ENCODE results near the gene TPX2.
A peak's percentile ranks its signal among the peaks of the same experiment; 100 is the strongest.
"Not testable (repeated sequence)": the region's sequence is repeated elsewhere in the genome, so short reads cannot be mapped to it uniquely, and the experiment has no call there.

Gene TPX2

DNA sequence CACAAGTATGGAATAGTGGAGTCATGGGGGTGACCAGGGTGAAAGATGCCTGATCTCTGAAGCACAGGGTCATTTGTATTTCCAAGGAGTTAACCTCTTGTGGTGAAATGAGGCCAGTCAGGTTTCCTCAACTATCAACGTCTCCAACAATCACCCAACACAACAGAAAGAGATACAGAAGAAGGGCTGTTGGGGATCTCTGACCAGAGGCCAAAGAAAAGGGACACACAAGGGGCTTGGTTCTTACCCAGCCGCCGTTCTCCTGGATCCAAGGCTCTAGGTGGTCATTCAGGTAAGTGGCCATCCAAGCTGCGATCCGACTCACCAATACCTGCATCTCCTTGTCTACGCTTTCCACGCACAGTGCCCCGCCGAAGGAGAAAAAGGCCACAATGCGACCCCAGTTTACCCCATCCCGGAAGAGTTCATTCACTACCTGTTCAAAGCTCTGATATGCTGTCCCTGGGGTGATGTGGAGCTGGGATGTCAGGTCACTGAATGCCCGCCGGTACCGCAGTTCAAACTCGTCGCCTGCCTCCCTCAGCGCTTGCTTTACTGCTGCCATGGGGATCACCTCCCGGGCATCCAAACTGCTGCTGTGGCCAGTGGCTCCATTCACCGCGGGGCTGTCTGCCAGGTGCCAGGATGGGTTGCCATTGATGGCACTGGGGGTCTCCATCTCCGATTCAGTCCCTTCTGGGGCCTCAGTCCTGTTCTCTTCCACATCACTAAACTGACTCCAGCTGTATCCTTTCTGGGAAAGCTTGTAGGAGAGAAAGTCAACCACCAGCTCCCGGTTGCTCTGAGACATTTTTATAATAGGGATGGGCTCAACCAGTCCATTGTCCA, 17.5 kb upstream of the TPX2 start:
- DNase-seq: peak; percentile 69

DNA sequence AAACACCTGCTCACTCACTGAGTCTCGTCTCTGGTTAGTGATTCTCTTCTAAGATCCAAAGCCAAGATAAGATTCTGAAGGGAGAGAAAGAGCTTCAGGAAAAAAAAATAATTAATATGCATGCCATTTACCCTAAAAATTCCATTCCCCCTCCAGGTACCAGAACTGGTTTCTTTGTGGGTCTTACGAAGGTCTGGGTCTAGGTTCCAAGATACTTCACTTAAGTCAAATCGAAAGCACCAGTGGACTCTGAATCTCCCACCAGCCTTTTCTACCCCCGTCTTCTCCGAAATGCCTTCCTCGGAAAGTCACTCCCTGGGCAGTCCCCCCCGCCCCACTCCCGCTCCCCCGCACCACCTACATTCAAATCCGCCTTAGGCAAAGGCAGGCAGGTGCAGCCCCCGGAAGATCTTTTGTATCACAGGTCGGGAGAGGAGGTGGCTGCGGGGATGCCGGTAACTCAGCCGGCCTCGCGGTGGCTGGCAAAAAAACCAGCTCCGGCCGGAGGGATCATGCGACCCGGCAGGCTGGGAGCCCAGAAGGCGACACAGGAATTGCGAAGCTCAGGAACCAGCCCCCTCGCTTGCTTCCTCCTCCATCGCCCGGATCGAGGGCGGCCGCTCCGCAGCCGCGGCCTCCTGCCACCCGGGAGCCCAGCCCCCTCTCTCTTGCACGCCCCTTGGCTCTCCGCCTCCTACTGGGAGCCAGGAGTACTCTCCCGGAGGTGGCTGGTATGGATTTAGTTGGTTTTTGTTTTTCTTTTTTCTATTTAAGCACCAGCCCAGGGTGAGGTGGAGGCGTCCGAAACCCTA, 16.6 kb upstream of the TPX2 start, which contains the start of gene BCL2L1:
Gene BCL2L1 (minus strand): TSS at position 612 of the 812 bp plus-strand sequence. CDS start 650 bp downstream, outside the sequence.
- peak; percentile 86 for DNase-seq

DNA sequence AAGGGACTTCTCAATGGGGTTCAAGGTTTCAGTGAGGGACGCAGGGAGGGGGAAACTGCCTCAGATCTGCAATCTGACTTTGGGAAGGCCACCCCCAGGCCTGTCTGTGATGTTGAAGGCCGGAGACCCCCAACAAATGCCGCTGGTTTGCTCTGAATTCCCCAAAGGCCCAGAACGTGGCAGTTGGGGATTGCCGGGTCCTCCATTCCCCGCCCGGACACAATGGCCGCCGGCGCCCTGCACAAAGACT, 16.1 kb upstream of the TPX2 start:
- no peak for DNase-seq

DNA sequence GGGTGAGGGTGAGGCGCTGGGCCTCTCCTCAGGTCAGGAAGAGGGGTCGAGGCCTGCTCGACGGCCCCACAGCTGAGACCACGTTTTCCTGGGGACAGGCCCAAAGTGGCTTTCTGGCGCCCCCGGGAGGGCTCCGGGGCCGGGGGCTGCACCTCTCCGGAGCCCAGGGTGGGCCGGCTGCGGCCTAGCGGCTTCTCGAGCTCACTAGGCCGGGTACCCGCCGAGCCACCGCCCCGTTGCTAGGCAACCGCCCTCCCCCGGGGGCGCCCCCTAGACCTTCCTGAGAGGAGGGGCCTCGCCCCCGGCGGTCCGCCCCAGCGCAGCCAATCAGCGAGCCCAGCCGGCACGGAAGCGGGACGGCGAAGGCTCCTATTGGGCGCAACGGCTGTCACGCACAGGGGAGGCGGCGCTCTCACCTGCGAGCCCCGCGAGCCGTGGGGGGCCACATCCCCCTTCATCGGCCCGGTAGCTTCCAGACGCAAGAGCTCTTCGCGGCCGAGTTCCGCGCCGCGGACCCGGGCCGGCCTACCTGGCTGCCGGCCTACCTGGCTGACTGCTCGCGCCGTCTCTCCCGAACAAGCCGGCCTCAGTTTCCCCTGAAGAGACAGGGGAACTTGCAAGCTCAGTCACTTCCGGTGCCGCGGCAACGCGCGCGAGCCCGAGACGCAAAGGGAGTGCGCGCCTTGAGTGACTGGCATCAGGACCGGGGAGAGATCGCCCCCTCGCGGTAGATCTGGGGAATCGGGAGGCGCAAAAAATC, 15.6 kb upstream of the TPX2 start:
- peak; percentile 99 for DNase-seq

DNA sequence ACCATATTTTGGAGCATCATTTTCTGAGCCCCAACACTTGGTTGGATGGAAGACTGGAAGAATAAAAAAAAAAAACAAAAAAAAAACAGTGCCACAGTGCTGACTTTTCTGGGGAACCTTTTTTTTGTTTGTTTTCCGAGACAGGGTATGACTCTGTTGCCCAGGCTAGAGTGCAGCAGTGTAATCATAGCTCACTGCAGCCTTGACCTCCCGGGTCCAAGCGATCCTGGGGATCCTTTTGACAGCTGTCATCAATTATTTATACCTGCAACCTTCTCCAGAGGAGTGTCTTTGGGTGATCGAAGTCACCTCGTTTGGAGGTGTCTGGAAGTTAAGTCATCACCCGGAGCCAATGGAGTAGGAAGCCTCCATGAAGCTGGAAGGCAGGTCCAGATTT, 7.8 kb upstream of the TPX2 start:
- no peak for DNase-seq

DNA sequence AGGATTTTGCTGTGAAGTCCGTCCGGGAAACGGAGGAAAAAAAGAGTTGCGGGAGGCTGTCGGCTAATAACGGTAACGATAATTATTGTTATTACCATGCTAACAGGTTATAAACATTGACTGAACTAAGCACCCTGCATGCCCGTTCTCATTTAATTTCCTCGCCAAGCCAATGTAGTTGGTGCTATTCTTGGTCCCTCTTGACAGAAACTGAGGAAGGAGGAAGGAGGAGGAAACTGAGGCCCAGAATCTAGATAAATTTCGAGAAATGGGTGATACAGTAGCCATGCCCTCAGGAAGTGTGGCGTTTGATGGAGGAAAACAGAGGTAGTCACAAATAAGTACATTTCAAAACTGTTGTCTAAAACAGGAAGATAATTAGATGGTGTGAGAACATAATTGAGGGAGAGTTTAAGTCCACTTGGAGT, 474 bp downstream of the TPX2 start:
- DNase-seq: no peak

DNA sequence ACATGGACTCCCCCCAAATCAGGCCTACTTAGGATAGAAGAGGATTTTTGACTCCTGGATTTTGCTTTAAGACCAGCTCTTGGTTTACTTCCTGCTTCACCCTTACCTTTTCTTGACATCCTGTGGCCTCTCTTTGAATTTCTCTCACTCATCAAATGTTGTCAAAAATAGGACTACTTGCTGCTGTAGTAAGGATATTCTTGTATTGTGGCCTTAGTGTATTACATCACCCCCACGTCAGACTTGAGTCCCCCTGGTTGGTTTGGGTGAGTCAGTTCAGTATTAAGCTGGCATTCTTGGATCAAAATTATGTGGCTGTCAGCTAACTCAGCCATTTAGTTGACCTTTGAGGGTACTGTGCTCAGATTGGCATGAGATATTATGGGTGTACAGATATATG, 1.1 kb downstream of the TPX2 start:
- no peak for DNase-seq

DNA sequence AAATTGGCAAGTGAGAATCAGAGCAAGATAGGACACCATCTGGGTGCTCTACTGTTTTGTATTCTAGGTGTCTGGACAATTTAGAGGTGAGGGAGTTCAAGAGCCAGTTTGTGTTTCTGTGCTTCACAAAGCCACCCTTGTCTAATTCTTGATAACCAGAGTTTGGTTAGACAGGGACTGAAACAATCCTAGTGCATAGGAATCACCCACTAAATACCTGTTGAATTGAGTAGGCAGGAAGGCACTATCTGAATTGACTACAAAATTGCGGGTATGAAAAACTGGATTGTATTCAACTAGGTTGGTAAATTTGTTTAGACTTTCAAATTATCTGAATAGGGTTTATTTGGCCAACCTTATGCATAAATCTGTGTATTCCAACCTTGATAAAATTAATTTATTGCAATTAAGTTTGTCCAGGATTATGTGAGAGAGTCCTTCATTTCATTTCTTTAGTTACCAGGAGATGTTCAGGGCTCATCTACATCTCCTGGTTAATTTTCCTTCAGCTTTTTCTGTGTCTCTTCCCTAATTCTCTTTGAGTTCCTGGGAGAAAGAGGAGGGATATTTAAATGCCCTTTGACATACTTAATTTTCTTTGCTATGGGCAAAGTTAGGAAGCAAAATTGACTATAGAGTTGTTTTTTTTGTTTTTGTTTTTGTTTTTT, 1.7 kb downstream of the TPX2 start:
- no peak for DNase-seq

DNA sequence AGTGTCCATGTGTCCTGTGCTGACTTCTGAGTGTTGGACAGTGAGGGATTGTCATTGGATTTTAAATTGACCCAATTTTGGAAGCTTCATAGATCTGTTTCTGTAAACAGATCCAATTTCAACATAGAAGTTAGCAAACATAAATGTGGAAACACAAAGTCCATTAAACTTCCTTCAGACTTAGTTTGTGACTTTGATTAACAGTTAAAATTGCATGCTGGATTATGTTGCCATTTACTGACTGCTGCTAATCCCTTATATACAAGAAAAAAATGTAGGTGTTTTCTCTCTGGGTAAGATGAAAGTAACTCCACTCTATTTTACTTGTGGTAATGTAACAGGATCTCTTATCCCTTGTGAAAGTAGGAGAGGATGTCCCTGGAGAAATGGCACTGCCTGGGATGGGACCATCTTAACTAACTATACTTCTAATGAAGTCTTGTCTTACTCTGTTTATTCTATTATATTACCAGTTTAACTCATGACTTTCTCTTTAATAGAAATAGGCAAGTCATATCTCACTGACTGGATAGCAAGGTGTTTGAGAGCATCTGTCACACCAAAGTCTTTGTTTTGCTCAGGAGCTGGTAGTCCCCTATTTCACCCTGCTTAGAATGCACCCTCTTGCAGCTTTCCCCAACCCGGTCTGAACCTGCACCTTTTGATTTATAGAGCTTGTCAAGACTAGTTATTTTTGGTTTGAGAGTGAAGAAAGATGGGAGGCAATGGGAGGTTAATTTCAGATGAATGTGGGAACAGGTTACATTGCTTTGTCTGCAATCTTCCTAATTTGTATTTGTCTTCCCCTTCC, 7.2 kb downstream of the TPX2 start:
- DNase-seq: no peak

DNA sequence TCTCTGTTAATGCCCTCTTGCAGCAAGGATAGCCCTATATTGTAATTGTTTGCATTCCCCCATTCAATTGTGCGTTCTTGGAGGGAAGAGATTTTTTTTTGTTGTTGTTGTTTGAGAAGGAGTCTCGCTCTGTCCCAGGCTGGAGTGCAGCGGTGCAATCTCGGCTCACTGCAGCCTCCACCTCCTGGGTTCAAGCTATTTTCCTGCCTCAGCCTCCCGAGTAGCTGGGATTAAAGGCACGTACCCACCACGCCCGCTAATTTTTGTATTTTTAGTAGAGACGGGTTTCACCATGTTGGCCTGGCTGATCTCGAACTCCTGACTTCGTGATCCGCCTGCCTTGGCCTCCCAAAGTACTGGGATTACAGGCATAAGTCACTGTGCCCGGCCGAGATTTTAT, 7.9 kb downstream of the TPX2 start:
- not testable (repeated sequence) for DNase-seq

DNA sequence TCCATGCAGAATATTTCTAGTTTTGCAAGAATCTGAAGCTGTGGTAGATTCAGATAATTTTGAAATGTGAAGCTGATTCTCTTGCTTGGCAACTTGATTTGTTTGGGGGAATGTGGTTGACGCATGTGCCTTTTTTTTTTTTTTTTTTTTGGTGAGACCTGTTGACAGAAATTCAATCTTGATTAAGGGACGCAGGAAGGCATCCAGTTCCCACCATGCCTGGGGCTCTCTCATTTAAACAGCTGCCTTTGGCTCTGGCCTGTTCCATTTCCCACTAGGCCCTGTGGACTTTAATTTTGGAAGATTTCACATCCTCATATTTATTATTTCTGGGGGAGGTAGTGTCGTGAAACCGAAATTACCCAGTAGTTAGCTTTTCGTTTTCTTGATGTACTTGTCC, 8.6 kb downstream of the TPX2 start:
- DNase-seq: no peak

DNA sequence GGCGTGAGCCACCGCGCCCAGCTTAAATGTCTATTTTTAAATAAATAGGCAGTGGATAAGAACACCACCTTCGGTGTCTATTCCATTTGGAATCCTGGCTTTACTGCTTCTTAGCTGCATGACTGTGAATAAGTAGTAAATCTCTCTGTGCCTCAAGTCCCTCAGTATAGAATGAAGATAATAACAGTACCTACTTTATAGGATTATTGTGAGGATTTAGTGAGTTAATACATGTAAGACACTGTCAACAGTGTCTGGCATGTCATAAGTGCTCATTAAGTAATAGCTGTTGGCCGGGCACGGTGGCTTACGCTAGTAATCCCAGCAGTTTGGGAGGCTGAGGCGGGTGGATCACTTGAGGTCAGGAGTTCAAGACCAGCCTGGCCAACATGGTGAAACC, 10.1 kb downstream of the TPX2 start:
- no peak for DNase-seq

DNA sequence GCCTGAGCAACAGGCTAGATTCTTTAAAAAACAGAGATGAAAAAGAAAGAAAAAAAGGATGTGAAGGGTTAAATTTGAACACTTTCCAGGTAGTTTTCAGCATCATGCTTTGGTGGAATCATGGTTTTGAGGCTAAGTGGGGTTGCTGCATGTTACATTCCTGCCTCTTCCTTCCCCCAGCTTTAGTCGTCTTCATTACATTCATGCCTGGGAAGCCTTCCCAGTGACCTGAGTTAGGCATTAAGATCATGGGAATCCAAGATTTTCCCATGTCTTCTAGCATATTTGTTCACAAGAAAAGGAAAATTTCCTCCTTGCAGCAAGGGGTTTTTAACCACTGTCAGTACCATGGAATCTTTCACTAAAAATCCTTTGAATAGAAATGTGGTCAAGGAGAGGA, 12.0 kb downstream of the TPX2 start:
- DNase-seq: no peak

DNA sequence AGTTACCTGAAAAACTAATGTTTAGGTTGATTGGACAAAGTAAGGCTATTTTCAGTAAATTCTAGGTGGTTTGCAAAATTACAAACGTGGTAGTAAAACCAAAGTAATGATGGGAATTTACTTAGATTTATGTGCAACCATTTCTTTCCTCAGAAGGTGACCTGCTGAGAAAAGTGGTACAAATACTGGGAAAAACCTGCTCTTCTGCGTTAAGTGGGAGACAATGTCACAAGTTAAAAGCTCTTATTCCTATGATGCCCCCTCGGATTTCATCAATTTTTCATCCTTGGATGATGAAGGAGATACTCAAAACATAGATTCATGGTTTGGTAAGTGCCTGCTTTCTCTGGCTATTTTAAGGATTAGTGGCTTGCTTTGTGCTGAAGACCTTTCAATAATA, 18.2 kb downstream of the TPX2 start:
- no peak for DNase-seq

DNA sequence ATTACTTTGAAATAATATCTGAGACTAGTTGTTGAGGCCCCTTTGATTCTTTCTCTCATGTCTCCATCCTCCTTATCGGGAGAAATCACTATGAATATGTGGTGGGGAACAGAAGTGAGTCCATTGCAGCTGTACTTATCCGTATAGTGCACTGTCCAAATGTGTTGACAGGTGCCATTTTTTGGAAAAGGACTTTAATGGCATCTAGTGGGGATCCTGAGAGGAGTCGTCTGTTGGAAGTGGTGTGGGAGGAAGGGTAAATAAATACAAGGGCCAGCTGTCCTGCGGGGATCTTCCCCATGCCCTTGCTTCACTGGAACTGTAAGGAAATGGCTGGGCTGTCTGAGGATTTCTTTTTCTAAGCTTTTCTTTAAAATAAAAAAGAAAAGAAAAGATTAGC, 19.4 kb downstream of the TPX2 start:
- no peak for DNase-seq

DNA sequence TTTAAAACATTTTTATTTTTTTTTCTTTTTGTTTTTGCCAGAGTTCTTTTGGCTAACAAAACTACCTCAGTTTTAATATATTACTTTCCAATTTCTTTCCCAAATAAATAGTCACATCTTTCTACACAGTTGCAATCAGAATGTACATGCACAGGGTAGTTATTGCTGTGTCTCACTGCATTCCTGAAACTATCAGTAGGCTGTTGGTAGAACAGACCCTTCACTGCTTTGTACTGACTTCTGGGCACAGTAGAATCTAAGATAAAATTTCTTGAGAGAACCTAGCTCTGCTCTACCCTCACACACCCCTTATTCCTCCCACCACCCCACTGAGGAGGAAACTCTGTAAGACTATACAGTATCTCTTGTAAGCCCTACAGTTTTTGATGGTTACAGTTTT, 19.9 kb downstream of the TPX2 start:
- no peak for DNase-seq

DNA sequence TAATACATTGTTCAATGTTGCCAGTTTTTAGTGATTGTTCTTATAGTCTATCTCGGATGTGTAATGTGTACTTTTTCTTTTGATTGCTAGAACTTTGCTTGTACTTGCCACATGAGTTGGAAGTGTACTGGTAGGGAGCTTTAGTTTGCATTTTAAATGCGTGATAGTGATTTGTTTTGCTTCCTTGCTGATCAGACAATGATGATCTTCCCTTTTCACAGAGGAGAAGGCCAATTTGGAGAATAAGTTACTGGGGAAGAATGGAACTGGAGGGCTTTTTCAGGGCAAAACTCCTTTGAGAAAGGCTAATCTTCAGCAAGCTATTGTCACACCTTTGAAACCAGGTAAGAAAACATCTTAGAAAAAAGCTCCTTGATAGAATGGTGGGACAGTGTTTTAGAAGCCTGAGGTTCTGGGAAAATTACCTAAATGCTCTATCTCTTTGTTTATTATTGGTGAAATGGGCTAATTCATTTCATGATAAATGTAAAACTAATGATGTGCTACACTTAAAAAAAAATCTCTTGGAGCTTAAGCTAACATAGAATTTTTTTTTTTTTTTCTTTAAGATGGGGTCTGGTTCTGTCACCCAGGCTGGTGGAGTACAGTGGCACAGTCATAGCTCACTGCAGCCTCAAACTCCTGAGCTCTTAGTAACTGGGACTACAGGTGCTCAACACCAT, 20.9 kb downstream of the TPX2 start:
- DNase-seq: no peak

DNA sequence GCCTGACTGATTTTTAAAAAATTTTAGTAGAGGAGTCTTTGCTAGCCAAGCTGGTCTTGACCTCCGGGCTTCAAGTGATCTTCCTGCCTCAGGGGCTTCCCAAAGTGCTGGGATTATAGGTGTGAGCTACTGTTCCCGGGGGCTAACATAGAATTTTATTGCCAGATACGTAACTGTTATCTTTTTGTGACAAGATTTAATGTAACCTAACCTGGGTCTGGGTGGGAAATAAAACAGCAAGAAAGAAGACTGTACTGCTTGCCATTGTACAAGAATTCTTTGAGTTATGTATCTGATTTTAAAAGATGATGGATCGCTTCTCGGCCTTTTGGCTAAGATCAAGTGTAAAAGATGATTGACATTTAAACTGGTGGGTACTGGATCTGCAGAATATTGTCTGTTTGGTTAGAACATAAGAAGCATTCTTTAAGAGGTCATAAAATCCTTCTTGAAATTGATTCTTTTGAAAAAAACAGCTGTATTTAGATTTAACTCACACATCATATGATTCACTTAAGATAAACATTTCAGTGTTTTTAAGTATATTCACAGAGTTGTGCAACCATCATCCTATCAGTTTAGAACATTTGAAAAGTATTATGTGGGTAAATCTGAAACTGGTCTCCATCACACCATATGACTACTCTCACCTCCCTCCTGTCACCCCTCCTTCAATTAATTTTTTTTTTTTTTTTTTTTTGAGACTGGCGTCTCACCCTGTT, 21.6 kb downstream of the TPX2 start:
- no peak for DNase-seq

DNA sequence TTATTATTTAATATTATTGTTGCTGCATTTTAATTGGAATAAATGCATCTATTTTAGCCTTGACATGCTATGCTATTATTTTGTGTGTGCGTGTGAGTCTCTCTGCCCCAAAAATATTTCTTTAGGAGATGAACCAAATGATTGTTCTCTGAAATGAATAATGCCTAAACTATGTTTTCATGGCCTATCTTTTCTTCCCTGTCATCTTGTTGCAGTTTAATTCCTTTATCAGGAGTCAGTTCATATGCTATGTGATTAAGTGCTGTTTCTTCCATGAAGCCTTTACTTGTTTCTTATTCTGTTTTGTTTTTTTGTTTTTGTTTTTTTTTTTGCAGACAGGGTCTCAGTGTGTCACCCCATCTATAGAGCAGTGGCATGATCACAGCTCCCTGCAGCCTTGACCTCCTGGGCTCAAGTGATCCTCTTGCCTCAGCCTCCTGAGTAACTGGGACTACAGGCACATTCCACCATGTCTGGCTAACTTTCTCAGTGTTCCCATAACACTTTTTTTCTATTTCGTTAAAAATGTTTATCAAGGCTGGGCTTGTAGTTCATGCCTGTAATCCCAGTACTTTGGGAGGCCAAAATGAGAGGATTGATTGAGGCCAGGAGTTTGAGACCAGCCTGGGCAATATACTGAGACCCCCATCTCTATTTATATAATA, 25.7 kb downstream of the TPX2 start:
- DNase-seq: no peak

DNA sequence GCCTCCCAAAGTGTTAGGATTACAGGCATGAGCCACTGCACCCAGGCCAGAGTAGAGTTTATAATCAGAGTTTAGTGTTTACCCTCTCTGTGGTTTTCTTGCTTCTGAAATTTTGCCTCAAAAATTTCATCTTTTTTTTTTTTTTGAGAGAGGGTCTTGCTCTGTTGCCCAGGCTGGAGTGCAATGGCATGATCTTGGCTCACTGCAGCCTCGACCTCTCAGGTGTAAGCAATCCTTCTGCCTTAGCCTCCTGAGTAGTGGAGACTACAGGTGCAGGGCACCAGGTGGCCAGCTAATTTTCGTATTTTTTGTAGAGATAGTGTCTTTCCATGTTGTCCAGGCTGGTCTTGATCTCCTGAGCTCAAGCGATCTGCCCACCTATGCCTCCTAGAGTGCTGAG, 28.7 kb downstream of the TPX2 start:
- no peak for DNase-seq
